GM12878 (cell line): ENCODE results near the gene ANKRD33B. TPM values are rescaled to one million over a fixed set of nuclear protein-coding genes. Genes with fewer than 3 reads are reported as not detected.

Source experiments
- ATAC-seq: fragments of 200-7000 bp; cut with Tn5 transposase; 3 replicates; pipeline ENCODE4 v1.9.1; 2020; ENCODE audit warnings: mild to moderate bottlenecking, moderate library complexity
- BruUV-seq: library from RNA; stranded (reverse); fragments of 400-500 nt; replicated peaks from 2 replicates; lab custom pipeline; 2021; lab: Mats Ljungman, UMichigan
- CTCF ChIA-PET: fragments of 300-600 bp; sonication (Branson Sonifier 250); formaldehyde crosslinking; extraction: SDS; loops from one replicate; lab custom pipeline; 2021; ENCODE audit warnings: inconsistent platforms; lab: Yijun Ruan, JAX
- POLR2A ChIA-PET: fragments of 350-600 bp; formaldehyde crosslinking; extraction: SDS; loops from one replicate; lab custom pipeline; 2021; ENCODE audit warnings: inconsistent platforms; lab: Charles Lee
- RAD21 ChIA-PET: fragments of 300-600 bp; sonication (Branson Sonifier 250); formaldehyde crosslinking; loops from one replicate; lab custom pipeline; 2023; ENCODE audit warnings: antibody characterized with exemption; ENCODE audit not compliant: unreplicated experiment; lab: Charles Lee
- SMC1A ChIA-PET: fragments of 300-600 bp; sonication (Branson Sonifier 250); formaldehyde crosslinking; loops from one replicate; lab custom pipeline; 2023; ENCODE audit not compliant: unreplicated experiment, uncharacterized antibody; lab: Charles Lee
- DNase-seq: peaks from one replicate; pipeline ENCODE4 v3.0.0-alpha.2; 2011; ENCODE audit warnings: low read depth, low spot score
- FAIRE-seq: peaks from 3 replicates; lab custom pipeline; 2011; peaks lifted over from hg19 to GRCh38; lab: Jason Lieb, UNC
- H2AFZ ChIP-seq: 2 replicates; pipeline ENCODE4 v1.6.0; 2011; ENCODE audit warnings: low read depth, low read length, control low read depth; ENCODE audit not compliant: control insufficient read depth
- H3K27ac ChIP-seq: 2 replicates; pipeline ENCODE4 v1.5.1; 2011; ENCODE audit warnings: control low read depth; ENCODE audit not compliant: control insufficient read depth, insufficient read depth
- H3K27me3 ChIP-seq, 2 experiments: replicated peaks in 1 of 2; 2 replicates each; pipeline versions ENCODE4 v1.6.0 to v1.6.1; 2011; ENCODE audit warnings: low read length in 1 of 2; ENCODE audit not compliant: control insufficient read depth in 2 of 2, insufficient read depth in 2 of 2
- H3K36me3 ChIP-seq, 2 experiments: 2 replicates each; pipeline ENCODE4 v1.5.1; 2011; ENCODE audit warnings: low read length in 1 of 2; ENCODE audit not compliant: control insufficient read depth in 2 of 2, insufficient read depth in 2 of 2
- H3K4me1 ChIP-seq: 2 replicates; pipeline ENCODE4 v1.6.1; 2011; ENCODE audit warnings: mild to moderate bottlenecking, low read length, moderate library complexity, mixed read lengths; ENCODE audit not compliant: control insufficient read depth, insufficient read depth
- H3K4me2 ChIP-seq: 2 replicates; pipeline ENCODE4 v1.6.0; 2011; ENCODE audit warnings: control low read depth; ENCODE audit not compliant: control insufficient read depth, insufficient read depth
- H3K4me3 ChIP-seq: fragments of 200-600 bp; sonication (generic); 2 replicates; pipeline ENCODE4 v1.5.1; 2016
- H3K79me2 ChIP-seq: 2 replicates; pipeline ENCODE4 v1.6.0; 2011; ENCODE audit warnings: low read length; ENCODE audit not compliant: control insufficient read depth, insufficient read depth
- H3K9ac ChIP-seq: 2 replicates; pipeline ENCODE4 v1.8.0; 2011; ENCODE audit warnings: low read length, control low read depth, mixed read lengths; ENCODE audit not compliant: control insufficient read depth, insufficient read depth
- H3K9me3 ChIP-seq: replicated peaks from 3 replicates; pipeline ENCODE4 v1.5.1; 2011; ENCODE audit warnings: mild to moderate bottlenecking, low read length; ENCODE audit not compliant: control insufficient read depth, insufficient read depth
- H4K20me1 ChIP-seq: 2 replicates; pipeline ENCODE4 v1.6.0; 2011; ENCODE audit not compliant: control insufficient read depth, insufficient read depth
- BMI1 ChIP-seq: fragments of 450-650 bp; IDR thresholded peaks from 2 replicates; pipeline ENCODE4 v1.6.1; 2016; ENCODE audit warnings: mild to moderate bottlenecking, moderate library complexity, borderline replicate concordance
- HSF1 ChIP-seq: fragments of 150-350 bp; IDR thresholded peaks from 2 replicates; pipeline ENCODE4 v1.6.1; 2014; ENCODE audit warnings: mild to moderate bottlenecking, low read depth, low read length
- NFYA ChIP-seq: IDR thresholded peaks from 2 replicates; pipeline ENCODE4 v1.6.1; 2011; ENCODE audit warnings: low read depth, mild to moderate bottlenecking, low read length, improper control_type of control experiment, borderline replicate concordance
- POLR2AphosphoS2 ChIP-seq: IDR thresholded peaks from 2 replicates; pipeline ENCODE4 v1.6.1; 2011; ENCODE audit warnings: low read depth, mild to moderate bottlenecking, low read length, improper control_type of control experiment, moderate library complexity
- REST ChIP-seq: IDR thresholded peaks from 2 replicates; pipeline ENCODE4 v1.6.1; 2012; ENCODE audit warnings: mild to moderate bottlenecking, low read depth, low read length
- WGBS: methylation state at CpG from one replicate; pipeline ENCODE4 v1.1.6; 2016; ENCODE audit warnings: low lambda C conversion rate; ENCODE audit not compliant: insufficient replicate concordance, insufficient coverage; ENCODE audit errors: missing lambda C conversion rate; 5-methylcytosine and 5-hydroxymethylcytosine counted together
- in situ Hi-C: fragments of 300-500 bp; cut with MboI; formaldehyde crosslinking; loops from 9 replicates; pipeline ENCODE4 v1.14.3; 2018; ENCODE audit warnings: mixed read lengths
- intact Hi-C: fragments of 100-400 bp; cut with micrococcal nuclease; formaldehyde crosslinking; loops from one replicate; pipeline ENCODE4 v1.14.2; 2022; ENCODE audit not compliant: unreplicated experiment
- polyA plus RNA-seq, 11 experiments: library from polyadenylated mRNA; depleted of rRNA in 4 of 11; unstranded in 6 of 11; stranded (reverse) in 5 of 11; fragments of >200 nt; fragmentation: Nextera tagmentation in 4 of 11; fragmentation: Illumina TruSeq in 1 of 11; extraction: Ambion mirVana in 4 of 11; extraction: Trizol in 1 of 11; gene quantifications; 1 replicate in 1 of 11; 2 replicates in 10 of 11; pipeline versions ENCODE4 v1.2.1 to v1.2.3, GENCODE V29; 2011 to 2016; ENCODE audit warnings: inconsistent platforms in 2 of 11, missing spikeins in 2 of 11, low read depth in 1 of 11
- total RNA-seq, 4 experiments: library from RNA; depleted of rRNA in 3 of 4; stranded (reverse); fragments of >200 nt in 3 of 4; fragmentation: Illumina TruSeq in 1 of 4; extraction: Trizol in 1 of 4; gene quantifications; 2 replicates each; pipeline versions ENCODE4 v1.2.1 to v1.2.3, GENCODE V29; 2013 to 2021

ANKRD33B gene
- total and polyA plus RNA-seq, 10 of the 15 experiments (the other 5 are each of a cell fraction or from before 2014, with no cell fraction given): 4.9 to 61.6 (median 15.6) TPM

- no peaks in the 10 kb centered on the region for H3K9me3 ChIP-seq
- no peaks in the 10 kb centered on the region for H4K20me1 ChIP-seq
- H3K4me3 ChIP-seq: no peak overlapping the region
- H3K4me2 ChIP-seq: no peak overlapping the region
- WGBS: 97% methylated on average over 30 of the region's 68 CpGs
- ChIA-PET POLR2A (no interaction called here), SMC1A (no interaction called here), RAD21 (no interaction called here), CTCF (no interaction called here)
- no peak for FAIRE-seq
- H3K36me3 ChIP-seq: peaks cover 25 to 29% of the 10 kb centered on the region in 2 experiments
- H3K79me2 ChIP-seq: peaks cover 12% of the 10 kb centered on the region
- no peak overlapping the region for H2AFZ ChIP-seq
- in situ Hi-C loops (no loop called here), intact Hi-C loops (no loop called here)
- peaks cover 4% of the 10 kb centered on the region for H3K4me1 ChIP-seq
- BruUV-seq: no TSS peak
- no peak overlapping the region for H3K9ac ChIP-seq
- ATAC-seq: no peak
- H3K27ac ChIP-seq: no peak overlapping the region
- DNase-seq: no peak
- peak; percentile 20; the same call in 1 of the 2 replicates for TF ChIP-seq REST
- TF ChIP-seq HSF1: no peak
- no peak for TF ChIP-seq BMI1
- TF ChIP-seq POLR2AphosphoS2: no peak
- TF ChIP-seq NFYA: no peak
- TF ChIP-seq, all 136 proteins: peak for 1
- no peaks in the 10 kb centered on the region for H3K27me3 ChIP-seq
These were observed 86.0 kb downstream of the ANKRD33B start for GRCh38 chr5:10649666-10650380.
